Cortex of kidney (tissue), 1 donor: Measurements from ENCODE around the gene ATRN.

ENCODE experiments used
- DNase-seq: peaks from one replicate; lab custom pipeline; 2025; lab: John Stamatoyannopoulos, UW

Gene ATRN

GRCh38 chr20:3677733-3678132, 206.9 kb downstream of the ATRN start:
- DNase-seq = no peak

- DNase-seq = no peak
Observed at GRCh38 chr20:3678198-3678597, 207.4 kb downstream of the ATRN start.

GRCh38 chr20:3678856-3679720, 208.3 kb downstream of the ATRN start:
- DNase-seq = no peak

- DNase-seq = no peak
Observed at GRCh38 chr20:3679749-3680700, 209.2 kb downstream of the ATRN start.

- DNase-seq = no peak
Observed at GRCh38 chr20:3680701-3681351, 210.0 kb downstream of the ATRN start.

- DNase-seq = no peak
Observed at GRCh38 chr20:3681352-3681930, 210.6 kb downstream of the ATRN start.

GRCh38 chr20:3681931-3682781, 211.3 kb downstream of the ATRN start, which contains the start of gene ADAM33:
Gene ADAM33 (minus strand): TSS chr20:3682010. CDS start chr20:3682004, 6 bp downstream.
- DNase-seq = no peak

GRCh38 chr20:3685341-3685740, 214.5 kb downstream of the ATRN start:
- DNase-seq = no peak

- no peak for DNase-seq
Observed at GRCh38 chr20:3686421-3686820, 215.6 kb downstream of the ATRN start.

GRCh38 chr20:3686867-3687321, 216.1 kb downstream of the ATRN start:
- no peak for DNase-seq

GRCh38 chr20:3687655-3688054, 216.8 kb downstream of the ATRN start:
- DNase-seq = no peak

GRCh38 chr20:3689978-3690377, 219.2 kb downstream of the ATRN start:
- no peak for DNase-seq

GRCh38 chr20:3690413-3690812, 219.6 kb downstream of the ATRN start:
- DNase-seq = no peak

GRCh38 chr20:3691306-3691705, 220.5 kb downstream of the ATRN start:
- no peak for DNase-seq

- no peak for DNase-seq
Observed at GRCh38 chr20:3691897-3692296, 221.1 kb downstream of the ATRN start.

- no peak for DNase-seq
Observed at GRCh38 chr20:3692706-3693294, 222.0 kb downstream of the ATRN start.

- no peak for DNase-seq
Observed at GRCh38 chr20:3693376-3693775, 222.6 kb downstream of the ATRN start.

GRCh38 chr20:3694864-3695263, 224.0 kb downstream of the ATRN start:
- DNase-seq = no peak

- DNase-seq = no peak
Observed at GRCh38 chr20:3696200-3696599, 225.4 kb downstream of the ATRN start.
